A549 (cell line): ENCODE data around the gene IGF1R. TPM values are rescaled to one million over a fixed set of nuclear protein-coding genes. Genes with fewer than 3 reads are reported as not detected.

Experiments
- ATOH8 ChIP-seq: fragments of 250-450 bp; sonication (Bioruptor Pico); IDR thresholded peaks from 2 replicates; pipeline ENCODE4 v1.5.0; 2020; ENCODE audit warnings: low read depth, mild to moderate bottlenecking, moderate library complexity
- BHLHE40 ChIP-seq: IDR thresholded peaks from 2 replicates; pipeline ENCODE4 v1.6.1; 2012; ENCODE audit warnings: low read depth, low read length, inconsistent platforms
- ESRRA ChIP-seq: fragments of 150-350 bp; IDR thresholded peaks from 2 replicates; pipeline ENCODE4 v1.6.1; 2014; ENCODE audit warnings: mild to moderate bottlenecking, low read length, borderline replicate concordance
- FOSL2 ChIP-seq, 2 experiments: fragments of 450-650 bp in 1 of 2; fragments of >200 bp in 1 of 2; sonication (Bioruptor Twin) in 1 of 2; formaldehyde crosslinking; IDR thresholded peaks; 2 replicates each; pipeline versions ENCODE4 v1.5.0 to v1.6.1; 2016 to 2020; ENCODE audit warnings: mild to moderate bottlenecking in 1 of 2, moderate library complexity in 1 of 2
- GATA3 ChIP-seq: IDR thresholded peaks from 2 replicates; pipeline ENCODE4 v1.6.1; 2012; ENCODE audit warnings: borderline replicate concordance
- HEYL ChIP-seq: fragments of 250-450 bp; sonication (Bioruptor Pico); IDR thresholded peaks from 2 replicates; pipeline ENCODE4 v1.8.0; 2021; ENCODE audit warnings: mild to moderate bottlenecking, moderate library complexity
- HMGXB4 ChIP-seq: fragments of 250-450 bp; sonication (Bioruptor Pico); IDR thresholded peaks from 2 replicates; pipeline ENCODE4 v1.5.0; 2021; ENCODE audit warnings: mild to moderate bottlenecking, moderate library complexity, borderline replicate concordance
- HOXA7 ChIP-seq: fragments of 250-450 bp; sonication (Bioruptor Pico); IDR thresholded peaks from 2 replicates; pipeline ENCODE4 v1.5.0; 2020; ENCODE audit warnings: mild to moderate bottlenecking, moderate library complexity
- HOXB5 ChIP-seq: fragments of 250-450 bp; sonication (Bioruptor Pico); IDR thresholded peaks from 2 replicates; pipeline ENCODE4 v1.5.0; 2020; ENCODE audit warnings: mild to moderate bottlenecking, moderate library complexity
- JUN ChIP-seq, 2 experiments: fragments of >200 bp; sonication (Bioruptor Twin); formaldehyde crosslinking; IDR thresholded peaks; 2 replicates in 1 of 2; 3 replicates in 1 of 2; pipeline ENCODE4 v1.6.1; 2016 to 2017
- KDM1A ChIP-seq: fragments of 200-600 bp; sonication (generic); IDR thresholded peaks from 2 replicates; pipeline ENCODE4 v1.6.1; 2016; ENCODE audit warnings: low read depth, mild to moderate bottlenecking
- KDM5A ChIP-seq: fragments of 200-600 bp; sonication (generic); IDR thresholded peaks from 2 replicates; pipeline ENCODE4 v1.6.1; 2016; ENCODE audit warnings: antibody characterized with exemption, mild to moderate bottlenecking
- MAX ChIP-seq: IDR thresholded peaks from 2 replicates; pipeline ENCODE4 v1.6.1; 2012
- MAZ ChIP-seq: fragments of 150-350 bp; IDR thresholded peaks from 2 replicates; pipeline ENCODE4 v1.6.1; 2014; ENCODE audit warnings: antibody characterized with exemption, low read depth, low read length, borderline replicate concordance
- NPAS2 ChIP-seq: fragments of 250-450 bp; sonication (Bioruptor Pico); IDR thresholded peaks from 2 replicates; pipeline ENCODE4 v1.8.0; 2022; ENCODE audit warnings: mild to moderate bottlenecking, moderate library complexity, borderline replicate concordance
- NR3C1 ChIP-seq: fragments of >200 bp; sonication (Bioruptor Twin); formaldehyde crosslinking; IDR thresholded peaks from 3 replicates; pipeline ENCODE4 v1.6.1; 2017
- PBX3 ChIP-seq: IDR thresholded peaks from 2 replicates; pipeline ENCODE4 v1.6.1; 2012
- PHF8 ChIP-seq: fragments of 200-600 bp; sonication (generic); IDR thresholded peaks from 2 replicates; pipeline ENCODE4 v1.6.1; 2016; ENCODE audit warnings: low read depth, mild to moderate bottlenecking, antibody characterized with exemption, moderate library complexity, borderline replicate concordance
- POLR2A ChIP-seq: IDR thresholded peaks from 2 replicates; pipeline ENCODE4 v1.6.1; 2012; ENCODE audit warnings: mild to moderate bottlenecking, low read length
- POLR2AphosphoS2 ChIP-seq: conservative IDR thresholded peaks from 2 replicates; pipeline ENCODE4 v1.6.1; 2012; ENCODE audit warnings: low read length, improper control_type of control experiment, inconsistent platforms
- RAD21 ChIP-seq, 2 experiments: fragments of >200 bp in 1 of 2; sonication (Bioruptor Twin) in 1 of 2; formaldehyde crosslinking in 1 of 2; IDR thresholded peaks in 1 of 2; conservative IDR thresholded peaks in 1 of 2; 2 replicates in 1 of 2; 3 replicates in 1 of 2; pipeline ENCODE4 v1.6.1; 2012 to 2018; ENCODE audit warnings: inconsistent platforms in 1 of 2
- RARB ChIP-seq: fragments of 250-450 bp; sonication (Bioruptor Pico); IDR thresholded peaks from 2 replicates; pipeline ENCODE4 v1.8.0; 2021; ENCODE audit warnings: mild to moderate bottlenecking, moderate library complexity
- RCOR1 ChIP-seq: fragments of 150-350 bp; IDR thresholded peaks from 2 replicates; pipeline ENCODE4 v1.6.1; 2014; ENCODE audit warnings: antibody characterized with exemption, low read length, low read depth
- REST ChIP-seq: fragments of 200-600 bp; sonication (generic); IDR thresholded peaks from 2 replicates; pipeline ENCODE4 v1.6.1; 2016; ENCODE audit warnings: antibody characterized with exemption, mild to moderate bottlenecking, moderate library complexity
- RNF2 ChIP-seq: fragments of 200-600 bp; sonication (generic); IDR thresholded peaks from 2 replicates; pipeline ENCODE4 v1.6.1; 2016; ENCODE audit warnings: low read depth, mild to moderate bottlenecking, antibody characterized with exemption, moderate library complexity, borderline replicate concordance
- SREBF2 ChIP-seq: fragments of 450-650 bp; IDR thresholded peaks from 2 replicates; pipeline ENCODE4 v1.6.1; 2014; ENCODE audit warnings: mild to moderate bottlenecking, moderate library complexity
- ZC3H11A ChIP-seq: fragments of 450-650 bp; IDR thresholded peaks from 2 replicates; pipeline ENCODE4 v1.6.1; 2014; ENCODE audit warnings: antibody characterized with exemption, mild to moderate bottlenecking
- ZFP36 ChIP-seq: fragments of 450-650 bp; IDR thresholded peaks from 2 replicates; pipeline ENCODE4 v1.6.1; 2014; ENCODE audit warnings: borderline replicate concordance; ENCODE audit not compliant: partially characterized antibody
- ZNF302 ChIP-seq: fragments of 250-450 bp; sonication (Bioruptor Pico); IDR thresholded peaks from 2 replicates; pipeline ENCODE4 v1.9.0; 2021; ENCODE audit warnings: inconsistent platforms, mild to moderate bottlenecking, moderate library complexity
- polyA plus RNA-seq, 4 experiments: library from polyadenylated mRNA; depleted of rRNA in 3 of 4; stranded (reverse); fragments of >200 nt; fragmentation: RNase III in 1 of 4; extraction: RNeasy Plus Mini Kit Qiagen cat#74134 plus additional on column Dnase treatment in 1 of 4; gene quantifications; 2 replicates in 3 of 4; 3 replicates in 1 of 4; pipeline ENCODE4 v1.2.3, GENCODE V29; 2011 to 2017
- TF ChIP-seq, protein P1 (sequence below): fragments of >200 bp; sonication (Bioruptor Twin); formaldehyde crosslinking; IDR thresholded peaks from 3 replicates; pipeline ENCODE4 v1.5.1; 2016
- TF ChIP-seq, protein P2 (sequence below): fragments of 450-650 bp; IDR thresholded peaks from 2 replicates; pipeline ENCODE4 v1.6.1; 2014; ENCODE audit warnings: antibody characterized with exemption

Gene IGF1R
- polyA plus RNA-seq, 2 of the 4 experiments (the other 2 are of a cell fraction): 42.6 to 69.5 TPM

GRCh38 chr15:98903377-98904018, 255.2 kb downstream of the IGF1R start (continued):
- TF ChIP-seq NR3C1 (no peak), FOSL2 (IDR thresholded peaks at IDR 0.05) (no peak), FOSL2 (CRISPR knock-in tag; IDR thresholded peaks at IDR 0.05) (peak; percentile 89), ESRRA (no peak), RARB (CRISPR knock-in tag) (no peak), GATA3 (peak; percentile 43; the same call in 1 of the 2 replicates), ATOH8 (CRISPR knock-in tag) (peak; percentile 78; the same call in 1 of the 2 replicates), ZC3H11A (no peak), HOXA7 (no peak), PHF8 (no peak), MAX (no peak; the same call in 1 of the 2 replicates), MAZ (no peak), POLR2AphosphoS2 (no peak), PBX3 (no peak), ZNF302 (CRISPR knock-in tag) (no peak), KDM5A (no peak), RAD21 (conservative IDR thresholded peaks at IDR 0.05 in 1 of 2, IDR thresholded peaks at IDR 0.05 in 1 of 2) (no peak), NPAS2 (CRISPR knock-in tag) (no peak), KDM1A (no peak), HEYL (CRISPR knock-in tag) (no peak), POLR2A (no peak), REST (no peak), HMGXB4 (CRISPR knock-in tag) (no peak), BHLHE40 (no peak), HOXB5 (CRISPR knock-in tag) (peak; percentile 33; the same call in 1 of the 2 replicates), ZFP36 (no peak), RCOR1 (no peak), JUN (IDR thresholded peaks at IDR 0.05) (peak in 1 of 2 experiments; percentile 53; a peak in 3 of 5 replicates), RNF2 (no peak), SREBF2 (no peak)
- TF ChIP-seq, protein P1, sequence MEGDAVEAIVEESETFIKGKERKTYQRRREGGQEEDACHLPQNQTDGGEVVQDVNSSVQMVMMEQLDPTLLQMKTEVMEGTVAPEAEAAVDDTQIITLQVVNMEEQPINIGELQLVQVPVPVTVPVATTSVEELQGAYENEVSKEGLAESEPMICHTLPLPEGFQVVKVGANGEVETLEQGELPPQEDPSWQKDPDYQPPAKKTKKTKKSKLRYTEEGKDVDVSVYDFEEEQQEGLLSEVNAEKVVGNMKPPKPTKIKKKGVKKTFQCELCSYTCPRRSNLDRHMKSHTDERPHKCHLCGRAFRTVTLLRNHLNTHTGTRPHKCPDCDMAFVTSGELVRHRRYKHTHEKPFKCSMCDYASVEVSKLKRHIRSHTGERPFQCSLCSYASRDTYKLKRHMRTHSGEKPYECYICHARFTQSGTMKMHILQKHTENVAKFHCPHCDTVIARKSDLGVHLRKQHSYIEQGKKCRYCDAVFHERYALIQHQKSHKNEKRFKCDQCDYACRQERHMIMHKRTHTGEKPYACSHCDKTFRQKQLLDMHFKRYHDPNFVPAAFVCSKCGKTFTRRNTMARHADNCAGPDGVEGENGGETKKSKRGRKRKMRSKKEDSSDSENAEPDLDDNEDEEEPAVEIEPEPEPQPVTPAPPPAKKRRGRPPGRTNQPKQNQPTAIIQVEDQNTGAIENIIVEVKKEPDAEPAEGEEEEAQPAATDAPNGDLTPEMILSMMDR: no peak
- TF ChIP-seq, protein P2, sequence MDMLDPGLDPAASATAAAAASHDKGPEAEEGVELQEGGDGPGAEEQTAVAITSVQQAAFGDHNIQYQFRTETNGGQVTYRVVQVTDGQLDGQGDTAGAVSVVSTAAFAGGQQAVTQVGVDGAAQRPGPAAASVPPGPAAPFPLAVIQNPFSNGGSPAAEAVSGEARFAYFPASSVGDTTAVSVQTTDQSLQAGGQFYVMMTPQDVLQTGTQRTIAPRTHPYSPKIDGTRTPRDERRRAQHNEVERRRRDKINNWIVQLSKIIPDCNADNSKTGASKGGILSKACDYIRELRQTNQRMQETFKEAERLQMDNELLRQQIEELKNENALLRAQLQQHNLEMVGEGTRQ: no peak
